IMR-90 (cell line): Measurements from ENCODE around the gene CDH23. TPM values are rescaled to one million over a fixed set of nuclear protein-coding genes. Genes with fewer than 3 reads are reported as not detected.
A peak's percentile ranks its signal among the peaks of the same experiment; 100 is the strongest.

Source experiments
- ATAC-seq: fragments of 200-7000 bp; cut with Tn5 transposase; 2 replicates; pipeline ENCODE4 v1.9.1; 2020; ENCODE audit warnings: low read depth, mild to moderate bottlenecking, moderate library complexity
- BruUV-seq: library from RNA; stranded (reverse); fragments of 400-500 nt; replicated peaks from 2 replicates; lab custom pipeline; 2021; lab: Mats Ljungman, UMichigan
- CTCF ChIA-PET: fragments of 300-600 bp; formaldehyde crosslinking; extraction: SDS; loops from one replicate; lab custom pipeline; 2021; ENCODE audit warnings: antibody characterized with exemption; lab: Yijun Ruan, JAX
- POLR2A ChIA-PET: fragments of 300-600 bp; sonication (Branson Sonifier 250); formaldehyde crosslinking; loops from one replicate; lab custom pipeline; 2022; ENCODE audit warnings: antibody characterized with exemption; ENCODE audit not compliant: unreplicated experiment; lab: Charles Lee
- DNase-seq: peaks from one replicate; pipeline ENCODE4 v3.0.0; 2013
- H2AFZ ChIP-seq: replicated peaks from 2 replicates; pipeline ENCODE3; 2013; ENCODE audit warnings: low read length, mild to moderate bottlenecking; ENCODE audit not compliant: poor library complexity
- H2AK5ac ChIP-seq: 2 replicates; pipeline ENCODE4 v1.6.1; 2013; ENCODE audit warnings: low read depth, low read length, inconsistent platforms
- H2AK9ac ChIP-seq: replicated peaks from 2 replicates; pipeline ENCODE3; 2013; ENCODE audit warnings: mild to moderate bottlenecking, low read depth, low read length, moderate library complexity; ENCODE audit not compliant: poor library complexity
- H2BK120ac ChIP-seq: 2 replicates; pipeline ENCODE4 v1.6.1; 2013; ENCODE audit warnings: low read depth, low read length, inconsistent platforms
- H2BK15ac ChIP-seq: 3 replicates; pipeline ENCODE4 v1.6.1; 2013; ENCODE audit warnings: low read depth, low read length, inconsistent platforms
- H2BK20ac ChIP-seq: 2 replicates; pipeline ENCODE4 v1.6.1; 2013; ENCODE audit warnings: low read depth, mild to moderate bottlenecking, inconsistent platforms, low read length, moderate library complexity
- H2BK5ac ChIP-seq: 2 replicates; pipeline ENCODE4 v1.6.1; 2013; ENCODE audit warnings: mild to moderate bottlenecking, low read depth, low read length, inconsistent platforms; ENCODE audit not compliant: poor library complexity, severe bottlenecking
- H3K14ac ChIP-seq: replicated peaks from 2 replicates; pipeline ENCODE4 v1.6.1; 2013; ENCODE audit warnings: low read depth, low read length, inconsistent platforms
- H3K18ac ChIP-seq: 2 replicates; pipeline ENCODE4 v1.6.1; 2013; ENCODE audit warnings: low read depth, low read length, control low read depth
- H3K23ac ChIP-seq: 2 replicates; pipeline ENCODE4 v1.6.1; 2013; ENCODE audit warnings: low read depth, low read length, inconsistent platforms
- H3K27ac ChIP-seq: 2 replicates; pipeline ENCODE4 v1.5.1; 2013; ENCODE audit warnings: mild to moderate bottlenecking, control low read depth, low read length; ENCODE audit not compliant: insufficient read depth
- H3K27me3 ChIP-seq: 2 replicates; pipeline ENCODE4 v1.6.1; 2013; ENCODE audit warnings: low read length; ENCODE audit not compliant: control insufficient read depth, insufficient read depth
- H3K36me3 ChIP-seq: 2 replicates; pipeline ENCODE4 v1.6.1; 2013; ENCODE audit warnings: low read length, mixed read lengths; ENCODE audit not compliant: control insufficient read depth, insufficient read depth
- H3K4ac ChIP-seq: 2 replicates; pipeline ENCODE4 v1.6.1; 2013; ENCODE audit warnings: low read depth, low read length, inconsistent platforms
- H3K4me1 ChIP-seq: 2 replicates; pipeline ENCODE4 v1.6.1; 2013; ENCODE audit warnings: low read length, mixed read lengths; ENCODE audit not compliant: control insufficient read depth, insufficient read depth
- H3K4me2 ChIP-seq: 2 replicates; pipeline ENCODE4 v1.6.1; 2013; ENCODE audit warnings: low read depth, mild to moderate bottlenecking, control low read depth, low read length, moderate library complexity
- H3K4me3 ChIP-seq: 2 replicates; pipeline ENCODE4 v1.5.1; 2013; ENCODE audit warnings: low read depth, mild to moderate bottlenecking, control low read depth, low read length, moderate library complexity; ENCODE audit not compliant: insufficient read depth
- H3K56ac ChIP-seq: 2 replicates; pipeline ENCODE4 v1.6.1; 2013; ENCODE audit warnings: low read length, inconsistent platforms; ENCODE audit not compliant: insufficient read depth; ENCODE audit errors: extremely low read depth
- H3K79me1 ChIP-seq, 2 experiments: 2 replicates each; pipeline ENCODE4 v1.6.1; 2013; ENCODE audit warnings: low read length in 2 of 2, inconsistent platforms in 1 of 2, low read depth in 1 of 2
- H3K9ac ChIP-seq: 2 replicates; pipeline ENCODE4 v1.6.1; 2013; ENCODE audit warnings: low read depth, low read length, control low read depth
- H3K9me1 ChIP-seq: 2 replicates; pipeline ENCODE4 v1.6.1; 2013; ENCODE audit warnings: low read length, inconsistent platforms; ENCODE audit not compliant: insufficient read depth
- H3K9me3 ChIP-seq: 2 replicates; pipeline ENCODE4 v1.6.1; 2013; ENCODE audit warnings: low read length; ENCODE audit not compliant: control insufficient read depth, insufficient read depth
- H4K20me1 ChIP-seq: 2 replicates; pipeline ENCODE4 v1.6.1; 2013; ENCODE audit warnings: low read length, inconsistent platforms; ENCODE audit not compliant: insufficient read depth
- H4K5ac ChIP-seq: 2 replicates; pipeline ENCODE4 v1.6.1; 2013; ENCODE audit warnings: mild to moderate bottlenecking, low read depth, low read length, control low read depth
- H4K8ac ChIP-seq, 2 experiments: 2 replicates each; pipeline ENCODE4 v1.6.1; 2013; ENCODE audit warnings: low read depth in 2 of 2, low read length in 2 of 2, control low read depth in 1 of 2, inconsistent platforms in 1 of 2
- H4K91ac ChIP-seq: 2 replicates; pipeline ENCODE4 v1.6.1; 2013; ENCODE audit warnings: low read depth, low read length, inconsistent platforms; ENCODE audit not compliant: insufficient read depth
- BHLHE40 ChIP-seq: fragments of 150-350 bp; IDR thresholded peaks from 2 replicates; pipeline ENCODE4 v1.6.1; 2016; ENCODE audit warnings: mild to moderate bottlenecking, low read depth, low read length
- CEBPB ChIP-seq: IDR thresholded peaks from 2 replicates; pipeline ENCODE4 v1.6.1; 2012; ENCODE audit warnings: low read depth, low read length, improper control_type of control experiment
- CHD1 ChIP-seq: IDR thresholded peaks from 2 replicates; pipeline ENCODE4 v1.6.1; 2012; ENCODE audit warnings: low read depth, low read length, improper control_type of control experiment
- CTCF ChIP-seq: conservative IDR thresholded peaks from 2 replicates; pipeline ENCODE4 v1.5.1; 2012; ENCODE audit warnings: mild to moderate bottlenecking, low read depth, low read length, improper control_type of control experiment
- MAFK ChIP-seq: IDR thresholded peaks from 2 replicates; pipeline ENCODE4 v1.6.1; 2012; ENCODE audit warnings: low read depth, low read length, improper control_type of control experiment
- MAZ ChIP-seq: IDR thresholded peaks from 2 replicates; pipeline ENCODE4 v1.6.1; 2012; ENCODE audit warnings: low read depth, mild to moderate bottlenecking, low read length, improper control_type of control experiment, moderate library complexity, borderline replicate concordance
- MXI1 ChIP-seq: IDR thresholded peaks from 2 replicates; pipeline ENCODE4 v1.6.1; 2012; ENCODE audit warnings: low read depth, mild to moderate bottlenecking, low read length, moderate library complexity, borderline replicate concordance
- NFE2L2 ChIP-seq: fragments of 150-350 bp; IDR thresholded peaks from 2 replicates; pipeline ENCODE4 v1.6.1; 2016; ENCODE audit warnings: low read depth, mild to moderate bottlenecking, low read length
- POLR2A ChIP-seq: IDR thresholded peaks from 2 replicates; pipeline ENCODE4 v1.6.1; 2012; ENCODE audit warnings: mild to moderate bottlenecking, low read depth, low read length
- RAD21 ChIP-seq: IDR thresholded peaks from 2 replicates; pipeline ENCODE4 v1.6.1; 2012; ENCODE audit warnings: low read length, improper control_type of control experiment
- RCOR1 ChIP-seq: IDR thresholded peaks from 2 replicates; pipeline ENCODE4 v1.6.1; 2012; ENCODE audit warnings: mild to moderate bottlenecking, low read length, improper control_type of control experiment; ENCODE audit not compliant: insufficient replicate concordance
- USF2 ChIP-seq: fragments of 150-350 bp; IDR thresholded peaks from 2 replicates; pipeline ENCODE4 v1.6.1; 2017; ENCODE audit warnings: mild to moderate bottlenecking, antibody characterized with exemption, low read length, low read depth
- WGBS, 2 experiments: methylation state at CpG; one replicate each; pipeline versions ENCODE4 v1.1.5 to v1.1.7; 2013; ENCODE audit warnings: missing lambda C conversion rate in 2 of 2; ENCODE audit not compliant: insufficient read length in 1 of 2; ENCODE audit errors: extremely low coverage in 2 of 2; 5-methylcytosine and 5-hydroxymethylcytosine counted together
- dilution Hi-C: fragments of 300-500 bp; cut with HindIII; formaldehyde crosslinking; loops from one replicate; pipeline ENCODE4 v1.14.3; 2018; ENCODE audit warnings: low sequenced_read_pairs; ENCODE audit not compliant: unreplicated experiment
- in situ Hi-C: fragments of 300-500 bp; cut with MboI; formaldehyde crosslinking; loops from 3 replicates; pipeline ENCODE4 v1.14.3; 2019; ENCODE audit warnings: low sequenced_read_pairs, inconsistent platforms, mixed read lengths
- intact Hi-C: fragments of 100-400 bp; cut with micrococcal nuclease; formaldehyde crosslinking; loops from 2 replicates; pipeline ENCODE4 v1.10.0; 2022
- polyA plus RNA-seq, 3 experiments: library from polyadenylated mRNA; depleted of rRNA; stranded (reverse); fragments of >200 nt; gene quantifications; 2 replicates each; pipeline ENCODE4 v1.2.3, GENCODE V29; 2012; ENCODE audit warnings: low replicate concordance in 1 of 3
- total RNA-seq: library from RNA; depleted of rRNA; stranded (reverse); fragments of >200 nt; gene quantifications from 2 replicates; pipeline ENCODE4 v1.2.3, GENCODE V29; 2012
- TF ChIP-seq, protein P1 (sequence below): fragments of 150-350 bp; IDR thresholded peaks from 2 replicates; pipeline ENCODE4 v1.6.1; 2016; ENCODE audit warnings: low read depth, mild to moderate bottlenecking, low read length, moderate library complexity, borderline replicate concordance

CDH23 gene
- total and polyA plus RNA-seq, 2 of the 4 experiments (the other 2 are of a cell fraction): under 0.01 to 0.03 TPM

DNA sequence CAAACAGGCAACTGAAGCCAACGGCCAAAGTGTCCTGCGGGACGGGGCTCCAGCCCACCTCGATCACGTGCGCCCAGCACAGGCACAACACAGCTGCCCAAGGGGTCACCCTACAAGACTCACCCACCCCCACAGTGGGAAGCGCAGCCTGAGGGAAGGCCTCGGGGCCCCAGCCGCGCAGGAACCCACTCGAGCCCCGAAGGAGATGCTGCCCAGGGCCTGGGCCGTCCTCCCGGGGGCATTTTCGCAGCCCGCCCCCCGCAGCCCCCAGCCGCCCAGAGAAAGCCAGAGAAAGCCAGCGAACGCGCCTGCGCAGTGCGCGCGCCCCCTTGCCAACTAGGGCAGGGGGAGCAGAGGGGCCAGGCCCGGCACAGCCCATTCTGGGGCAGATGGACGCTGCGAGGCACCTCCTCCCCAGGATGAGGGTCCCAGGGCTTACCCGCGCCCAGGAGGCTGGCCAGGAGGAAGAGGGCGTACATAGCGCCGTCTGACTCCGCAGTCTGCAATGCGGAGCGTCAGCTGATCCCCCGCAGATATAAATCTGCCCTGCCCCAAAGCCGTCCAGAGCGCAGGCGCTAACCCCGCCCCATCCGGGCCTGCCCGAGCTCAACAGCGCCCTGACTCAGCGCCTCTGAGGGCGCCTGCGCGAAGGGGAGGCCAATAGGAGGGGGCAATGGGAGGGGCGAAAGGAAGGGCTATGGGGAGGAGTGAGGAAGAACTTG, 454.2 kb downstream of the CDH23 start, which contains the start of gene PSAP:
TSS of gene PSAP (minus strand) at position 509 of the 722 bp plus-strand sequence. CDS start at position 479, 30 bp downstream.
- Histone ChIP-seq H3K23ac (peak within 1 kb of the TSS; percentile 94), H3K4me3 (peak within 1 kb of the TSS; percentile 82), H3K27me3 (no peaks in the 10 kb centered on the region), H2BK15ac (peak within 1 kb of the TSS; percentile 56; the same call in 2 of the 3 replicates), H3K4me1 (peaks cover 9% of the 10 kb centered on the region), H3K27ac (peak within 1 kb of the TSS; percentile 94), H4K91ac (peak within 1 kb of the TSS; percentile 91), H4K8ac (peak within 1 kb of the TSS; percentile 70 to 84), H2BK20ac (no peak within 1 kb of the TSS; the same call in 1 of the 2 replicates), H2AK9ac (peak within 1 kb of the TSS; percentile 98), H3K4ac (peak within 1 kb of the TSS; percentile 92), H2BK5ac (peak within 1 kb of the TSS; percentile 96), H3K9me1 (peaks cover 6% of the 10 kb centered on the region), H3K4me2 (peak within 1 kb of the TSS; percentile 91), H2AFZ (peak within 1 kb of the TSS; percentile 94), H2BK120ac (peak within 1 kb of the TSS; percentile 75), H3K56ac (peak within 1 kb of the TSS; percentile 71; the same call in 1 of the 2 replicates), H3K14ac (peak within 1 kb of the TSS; percentile 96), H3K18ac (peak within 1 kb of the TSS; percentile 83), H2AK5ac (peak within 1 kb of the TSS; percentile 92), H3K9me3 (no peaks in the 10 kb centered on the region), H3K79me1 (peaks cover 11 to 46% of the 10 kb centered on the region in 2 experiments), H4K20me1 (peaks cover 44% of the 10 kb centered on the region), H4K5ac (peak within 1 kb of the TSS; percentile 85), H3K36me3 (no peaks in the 10 kb centered on the region), H3K9ac (peak within 1 kb of the TSS; percentile 95)
- dilution Hi-C loops (no loop called here), in situ Hi-C loops (no loop called here), intact Hi-C loops (loop anchor here (1.0 kb wide), 1 partner anchor 11 kb away; no protein-coding TSS in a partner anchor)
- DNase-seq: peak; percentile 97
- ChIA-PET POLR2A (interaction anchor here (0.5 to 1.6 kb wide), 5 partner anchors 10 to 84 kb away, joined by 3 to 8 read pairs (median 5); no protein-coding TSS in a partner anchor), CTCF (interaction anchor here (0.5 to 2.0 kb wide), 3 partner anchors 16 to 149 kb away, joined by 3 to 7 read pairs (median 3); no protein-coding TSS in a partner anchor)
- 0% methylated on average over 18 of the region's 49 CpGs; no CpG with 5 or more reads in 1 of the 2 experiments for WGBS, 2 experiments
- ATAC-seq: peak; percentile 99
- BruUV-seq: no TSS peak
- TF ChIP-seq RCOR1 (no peak), CEBPB (no peak), MXI1 (peak; percentile 67; the same call in 1 of the 2 replicates), BHLHE40 (peak; percentile 84), CTCF (no peak; the same call in 1 of the 2 replicates), MAZ (peak; percentile 92; the same call in 1 of the 2 replicates), NFE2L2 (no peak), POLR2A (peak; percentile 97), RAD21 (no peak), USF2 (peak; percentile 91), MAFK (peak; percentile 56), CHD1 (no peak)
- TF ChIP-seq, protein P1, sequence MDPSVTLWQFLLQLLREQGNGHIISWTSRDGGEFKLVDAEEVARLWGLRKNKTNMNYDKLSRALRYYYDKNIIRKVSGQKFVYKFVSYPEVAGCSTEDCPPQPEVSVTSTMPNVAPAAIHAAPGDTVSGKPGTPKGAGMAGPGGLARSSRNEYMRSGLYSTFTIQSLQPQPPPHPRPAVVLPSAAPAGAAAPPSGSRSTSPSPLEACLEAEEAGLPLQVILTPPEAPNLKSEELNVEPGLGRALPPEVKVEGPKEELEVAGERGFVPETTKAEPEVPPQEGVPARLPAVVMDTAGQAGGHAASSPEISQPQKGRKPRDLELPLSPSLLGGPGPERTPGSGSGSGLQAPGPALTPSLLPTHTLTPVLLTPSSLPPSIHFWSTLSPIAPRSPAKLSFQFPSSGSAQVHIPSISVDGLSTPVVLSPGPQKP: no peak
